Hepatocyte (in vitro differentiated cells): Measurements from ENCODE around the gene DNAJC12.

Source experiments
- EZH2 ChIP-seq: fragments of 200-600 bp; sonication (generic); IDR thresholded peaks from 2 replicates; pipeline ENCODE4 v1.6.1; 2016; ENCODE audit warnings: antibody characterized with exemption, mild to moderate bottlenecking, borderline replicate concordance
- EZH2phosphoT487 ChIP-seq: fragments of 200-600 bp; sonication (generic); IDR thresholded peaks from one replicate; pipeline ENCODE4 v1.6.1; 2018; ENCODE audit warnings: antibody characterized with exemption, mild to moderate bottlenecking, low read depth, moderate library complexity; ENCODE audit not compliant: unreplicated experiment, severe bottlenecking
- TF ChIP-seq, protein P1 (sequence below): fragments of 200-600 bp; sonication (generic); IDR thresholded peaks from 2 replicates; pipeline ENCODE4 v1.5.1; 2016; ENCODE audit warnings: antibody characterized with exemption, mild to moderate bottlenecking; ENCODE audit not compliant: poor library complexity

DNA sequence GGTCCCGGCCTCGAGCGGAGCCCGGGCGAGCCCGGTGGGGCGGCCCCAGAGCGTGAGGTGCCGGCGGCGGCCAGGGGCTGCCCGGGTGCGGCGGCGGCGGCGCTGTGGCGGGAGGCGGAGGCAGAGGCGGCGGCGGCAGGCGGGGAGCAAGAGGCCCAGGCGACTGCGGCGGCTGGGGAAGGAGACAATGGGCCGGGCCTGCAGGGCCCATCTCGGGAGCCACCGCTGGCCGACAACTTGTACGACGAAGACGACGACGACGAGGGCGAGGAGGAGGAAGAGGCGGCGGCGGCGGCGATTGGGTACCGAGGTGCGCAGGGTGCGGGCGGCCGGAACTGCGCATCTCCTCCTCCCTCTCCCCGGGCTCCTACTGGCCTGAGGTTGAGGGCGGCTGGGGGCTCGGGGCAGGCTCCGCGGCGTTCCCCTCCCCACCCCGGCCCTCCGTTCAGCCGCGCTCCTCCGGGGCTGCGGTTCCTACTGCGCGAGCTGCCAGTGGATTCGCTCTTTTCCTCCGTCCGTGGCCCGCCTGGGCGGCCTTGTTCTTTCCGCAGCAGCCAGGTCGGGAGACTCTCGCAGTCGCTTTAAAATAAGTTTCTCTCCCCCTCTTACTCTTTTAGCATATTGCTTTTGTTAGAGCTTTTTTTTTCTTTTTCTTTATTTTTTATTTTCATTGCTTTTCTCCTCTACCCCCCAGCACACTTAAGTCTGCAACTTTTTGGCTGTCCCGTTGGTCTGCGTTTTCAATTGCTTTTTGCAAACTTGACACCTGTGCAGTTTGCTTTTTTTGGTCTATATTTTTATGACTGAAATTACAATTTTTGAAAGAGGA, 47.1 kb upstream of the DNAJC12 start:
- TF ChIP-seq, protein P1, sequence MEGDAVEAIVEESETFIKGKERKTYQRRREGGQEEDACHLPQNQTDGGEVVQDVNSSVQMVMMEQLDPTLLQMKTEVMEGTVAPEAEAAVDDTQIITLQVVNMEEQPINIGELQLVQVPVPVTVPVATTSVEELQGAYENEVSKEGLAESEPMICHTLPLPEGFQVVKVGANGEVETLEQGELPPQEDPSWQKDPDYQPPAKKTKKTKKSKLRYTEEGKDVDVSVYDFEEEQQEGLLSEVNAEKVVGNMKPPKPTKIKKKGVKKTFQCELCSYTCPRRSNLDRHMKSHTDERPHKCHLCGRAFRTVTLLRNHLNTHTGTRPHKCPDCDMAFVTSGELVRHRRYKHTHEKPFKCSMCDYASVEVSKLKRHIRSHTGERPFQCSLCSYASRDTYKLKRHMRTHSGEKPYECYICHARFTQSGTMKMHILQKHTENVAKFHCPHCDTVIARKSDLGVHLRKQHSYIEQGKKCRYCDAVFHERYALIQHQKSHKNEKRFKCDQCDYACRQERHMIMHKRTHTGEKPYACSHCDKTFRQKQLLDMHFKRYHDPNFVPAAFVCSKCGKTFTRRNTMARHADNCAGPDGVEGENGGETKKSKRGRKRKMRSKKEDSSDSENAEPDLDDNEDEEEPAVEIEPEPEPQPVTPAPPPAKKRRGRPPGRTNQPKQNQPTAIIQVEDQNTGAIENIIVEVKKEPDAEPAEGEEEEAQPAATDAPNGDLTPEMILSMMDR = no peak
- TF ChIP-seq EZH2phosphoT487 (no peak), EZH2 (no peak)
